Suprapubic skin (tissue), 4 donors: ENCODE data around the gene ACBD6. TPM values are rescaled to one million over a fixed set of nuclear protein-coding genes. Genes with fewer than 3 reads are reported as not detected.

Experiments used
- DNase-seq, 2 donors: peaks; one replicate each; pipeline ENCODE4 v3.0.0-alpha.2; 2019; ENCODE audit warnings: low spot score in 2 of 2
- H3K27ac ChIP-seq: fragments of 200-600 bp; sonication (generic); one replicate; pipeline ENCODE4 v1.5.1; 2019
- H3K27me3 ChIP-seq: fragments of 200-600 bp; sonication (generic); one replicate; pipeline ENCODE4 v1.5.1; 2019
- H3K36me3 ChIP-seq: fragments of 200-600 bp; sonication (generic); one replicate; pipeline ENCODE4 v1.5.1; 2019
- H3K4me1 ChIP-seq: fragments of 200-600 bp; sonication (generic); one replicate; pipeline ENCODE4 v1.5.1; 2019
- H3K4me3 ChIP-seq: fragments of 200-600 bp; sonication (generic); one replicate; pipeline ENCODE4 v1.5.1; 2019; ENCODE audit warnings: mild to moderate bottlenecking
- H3K9me3 ChIP-seq: fragments of 200-600 bp; sonication (generic); one replicate; pipeline ENCODE4 v1.5.1; 2019
- CTCF ChIP-seq, 2 donors: fragments of 200-600 bp in 1 of 2; fragments of 450-650 bp in 1 of 2; sonication (generic) in 1 of 2; IDR thresholded peaks; one replicate each; pipeline ENCODE4 v1.5.1; 2016 to 2019; ENCODE audit warnings: antibody characterized with exemption in 2 of 2, mild to moderate bottlenecking in 1 of 2, moderate library complexity in 1 of 2
- EP300 ChIP-seq: sonication (generic); formaldehyde crosslinking; IDR thresholded peaks from one replicate; pipeline ENCODE4 v1.6.1; 2017; ENCODE audit warnings: antibody characterized with exemption
- POLR2A ChIP-seq, 2 donors: fragments of 450-650 bp; IDR thresholded peaks; one replicate each; pipeline ENCODE4 v1.6.1; 2017; ENCODE audit warnings: antibody characterized with exemption in 2 of 2, mild to moderate bottlenecking in 2 of 2, moderate library complexity in 2 of 2
- POLR2AphosphoS5 ChIP-seq, 3 donors: sonication (generic); formaldehyde crosslinking; IDR thresholded peaks; one replicate each; pipeline ENCODE4 v1.6.1; 2017; ENCODE audit warnings: antibody characterized with exemption in 3 of 3
- WGBS: methylation state at CpG from one replicate; pipeline ENCODE4 v1.1.5; 2018; 5-methylcytosine and 5-hydroxymethylcytosine counted together
- total RNA-seq, 4 donors: library from RNA; depleted of rRNA; stranded (reverse); fragments of >200 nt; gene quantifications; one replicate each; pipeline ENCODE4 v1.1.0, GENCODE V29; 2016

Gene ACBD6
- total RNA-seq, 4 donors from 2014 or later, result 26.5 to 38.5 (median 33.3) TPM

- peaks cover 21% of the 10 kb centered on the region for H3K4me1 ChIP-seq
- H3K36me3 ChIP-seq, result no peaks in the 10 kb centered on the region
- H3K27me3 ChIP-seq, result no peaks in the 10 kb centered on the region
- H3K9me3 ChIP-seq, result no peaks in the 10 kb centered on the region
- TF ChIP-seq POLR2A (IDR thresholded peaks at IDR 0.05) (no peak), EP300 (no peak), POLR2AphosphoS5 (IDR thresholded peaks at IDR 0.05) (no peak), CTCF (IDR thresholded peaks at IDR 0.05) (no peak)
- no peak for DNase-seq
- H3K4me3 ChIP-seq, result peak overlapping the region; percentile 82
- H3K27ac ChIP-seq, result peak overlapping the region; percentile 93
- WGBS, result under 1% methylated on average over 17 of the region's 18 CpGs
Observed at GRCh38 chr1:180501865-180502360, 464 bp downstream of the ACBD6 start.

GRCh38 chr1:180500689-180501088, 1.7 kb downstream of the ACBD6 start:
- Histone ChIP-seq H3K36me3 (no peaks in the 10 kb centered on the region), H3K4me1 (peaks cover 21% of the 10 kb centered on the region), H3K4me3 (no peak overlapping the region), H3K9me3 (no peaks in the 10 kb centered on the region), H3K27ac (no peak overlapping the region), H3K27me3 (no peaks in the 10 kb centered on the region)
- DNase-seq, result no peak
- 70% methylated on average over 2 of the region's 2 CpGs for WGBS
- TF ChIP-seq POLR2A (IDR thresholded peaks at IDR 0.05) (no peak), EP300 (no peak), POLR2AphosphoS5 (IDR thresholded peaks at IDR 0.05) (no peak), CTCF (IDR thresholded peaks at IDR 0.05) (no peak)

- no peaks in the 10 kb centered on the region for H3K9me3 ChIP-seq
- DNase-seq, result no peak
- H3K4me3 ChIP-seq, result no peak overlapping the region
- TF ChIP-seq POLR2AphosphoS5 (IDR thresholded peaks at IDR 0.05) (no peak), CTCF (IDR thresholded peaks at IDR 0.05) (no peak), POLR2A (IDR thresholded peaks at IDR 0.05) (no peak), EP300 (no peak)
- no peaks in the 10 kb centered on the region for H3K36me3 ChIP-seq
- H3K27me3 ChIP-seq, result no peaks in the 10 kb centered on the region
- H3K4me1 ChIP-seq, result peaks cover 21% of the 10 kb centered on the region
- H3K27ac ChIP-seq, result no peak overlapping the region
- WGBS, result 93% methylated on average over 4 of the region's 4 CpGs
Observed at GRCh38 chr1:180498594-180498993, 3.8 kb downstream of the ACBD6 start.

GRCh38 chr1:180497826-180498225, 4.6 kb downstream of the ACBD6 start:
- Histone ChIP-seq H3K27ac (no peak overlapping the region), H3K4me3 (no peak overlapping the region), H3K27me3 (no peaks in the 10 kb centered on the region), H3K4me1 (peaks cover 14% of the 10 kb centered on the region), H3K9me3 (no peaks in the 10 kb centered on the region), H3K36me3 (peaks cover 4% of the 10 kb centered on the region)
- TF ChIP-seq EP300, result no peak
- no peak for TF ChIP-seq POLR2AphosphoS5 (IDR thresholded peaks at IDR 0.05)
- no peak for TF ChIP-seq POLR2A (IDR thresholded peaks at IDR 0.05)
- no peak for TF ChIP-seq CTCF (IDR thresholded peaks at IDR 0.05)
- DNase-seq, result no peak
- WGBS, result 79% methylated on average over 3 of the region's 3 CpGs

GRCh38 chr1:180494370-180494769, 8.0 kb downstream of the ACBD6 start:
- WGBS, result 78% methylated on average over 2 of the region's 2 CpGs
- DNase-seq, result no peak
- H3K4me1 ChIP-seq, result peaks cover under 1% of the 10 kb centered on the region
- no peak overlapping the region for H3K4me3 ChIP-seq
- H3K36me3 ChIP-seq, result peaks cover 12% of the 10 kb centered on the region
- TF ChIP-seq EP300 (no peak), CTCF (IDR thresholded peaks at IDR 0.05) (no peak), POLR2A (IDR thresholded peaks at IDR 0.05) (no peak), POLR2AphosphoS5 (IDR thresholded peaks at IDR 0.05) (no peak)
- no peaks in the 10 kb centered on the region for H3K9me3 ChIP-seq
- no peaks in the 10 kb centered on the region for H3K27me3 ChIP-seq
- no peak overlapping the region for H3K27ac ChIP-seq
